GM23338 (cell line): ENCODE results near the gene B4GALNT1. TPM values are rescaled to one million over a fixed set of nuclear protein-coding genes. Genes with fewer than 3 reads are reported as not detected.

Source experiments
- ATAC-seq: fragments of 200-7000 bp; cut with Tn5 transposase; 3 replicates; pipeline ENCODE4 v1.9.1; 2020
- DNase-seq: peaks from one replicate; pipeline ENCODE4 v3.0.0-alpha.2; 2015; ENCODE audit warnings: low spot score
- H2AFZ ChIP-seq: fragments of 200-600 bp; sonication (generic); 2 replicates; pipeline ENCODE4 v1.8.0; 2016; ENCODE audit warnings: antibody characterized with exemption, mild to moderate bottlenecking, moderate library complexity
- H3F3A ChIP-seq: fragments of 200-600 bp; sonication (generic); replicated peaks from 2 replicates; pipeline ENCODE4 v1.8.0; 2017; ENCODE audit warnings: antibody characterized with exemption, mixed run types, low read depth
- H3K27ac ChIP-seq: fragments of 200-600 bp; sonication (generic); 2 replicates; pipeline ENCODE4 v1.6.1; 2016; ENCODE audit warnings: low read depth
- H3K27me3 ChIP-seq: fragments of 200-600 bp; sonication (generic); 2 replicates; pipeline ENCODE4 v1.8.0; 2016; ENCODE audit warnings: mild to moderate bottlenecking, mixed run types, moderate library complexity; ENCODE audit not compliant: insufficient read depth
- H3K36me3 ChIP-seq: fragments of 200-600 bp; sonication (generic); 2 replicates; pipeline ENCODE4 v1.8.0; 2016; ENCODE audit warnings: mild to moderate bottlenecking; ENCODE audit not compliant: insufficient read depth
- H3K4me1 ChIP-seq: fragments of 200-600 bp; sonication (generic); 2 replicates; pipeline ENCODE4 v1.8.0; 2016; ENCODE audit warnings: mild to moderate bottlenecking, moderate library complexity; ENCODE audit not compliant: insufficient read depth
- H3K4me2 ChIP-seq: fragments of 200-600 bp; sonication (generic); 2 replicates; pipeline ENCODE4 v1.7.1; 2017; ENCODE audit warnings: mixed run types
- H3K4me3 ChIP-seq: fragments of 200-600 bp; sonication (generic); 2 replicates; pipeline ENCODE4 v1.6.1; 2016; ENCODE audit warnings: mixed run types
- H3K79me2 ChIP-seq: fragments of 200-600 bp; sonication (generic); replicated peaks from 2 replicates; pipeline ENCODE4 v1.8.0; 2017; ENCODE audit warnings: mild to moderate bottlenecking; ENCODE audit not compliant: insufficient read depth
- H3K9me2 ChIP-seq: fragments of 200-600 bp; sonication (generic); 2 replicates; pipeline ENCODE4 v1.8.0; 2017; ENCODE audit not compliant: insufficient read depth
- H4K20me1 ChIP-seq: fragments of 200-600 bp; sonication (generic); replicated peaks from 2 replicates; pipeline ENCODE4 v1.8.0; 2017; ENCODE audit warnings: mild to moderate bottlenecking; ENCODE audit not compliant: insufficient read depth
- H3K27ac Mint-ChIP-seq: 2 replicates; pipeline ENCODE4 v1.8.0; 2020; ENCODE audit warnings: inconsistent platforms, mild to moderate bottlenecking, moderate library complexity, mixed read lengths
- H3K27me3 Mint-ChIP-seq: 3 replicates; pipeline ENCODE4 v1.8.0; 2022; ENCODE audit warnings: low read depth, mild to moderate bottlenecking, moderate library complexity, mixed read lengths, inconsistent platforms; ENCODE audit not compliant: insufficient read depth, poor library complexity
- H3K36me3 Mint-ChIP-seq: 3 replicates; pipeline ENCODE4 v1.8.0; 2021; ENCODE audit warnings: low read depth, mild to moderate bottlenecking, inconsistent platforms, moderate library complexity, mixed read lengths
- H3K4me1 Mint-ChIP-seq: 3 replicates; pipeline ENCODE4 v1.8.0; 2020; ENCODE audit warnings: mild to moderate bottlenecking, inconsistent platforms, mixed read lengths
- H3K4me3 Mint-ChIP-seq: 3 replicates; pipeline ENCODE4 v1.8.0; 2021; ENCODE audit warnings: moderate library complexity, mild to moderate bottlenecking, inconsistent platforms, mixed read lengths
- H3K9me3 Mint-ChIP-seq: 3 replicates; pipeline ENCODE4 v1.8.0; 2020; ENCODE audit warnings: moderate library complexity, mild to moderate bottlenecking, inconsistent platforms, mixed read lengths
- CREB1 ChIP-seq: fragments of 250-450 bp; sonication (Bioruptor Pico); IDR thresholded peaks from 2 replicates; pipeline ENCODE4 v1.5.0; 2020; ENCODE audit warnings: low read depth, mild to moderate bottlenecking, moderate library complexity
- EZH2phosphoT487 ChIP-seq: fragments of 200-600 bp; sonication (generic); IDR thresholded peaks from one replicate; pipeline ENCODE4 v1.8.1; 2018; ENCODE audit warnings: antibody characterized with exemption; ENCODE audit not compliant: unreplicated experiment
- ZNF114 ChIP-seq: fragments of 250-450 bp; sonication (Bioruptor Pico); IDR thresholded peaks from 2 replicates; pipeline ENCODE4 v1.5.0; 2020; ENCODE audit warnings: mild to moderate bottlenecking, moderate library complexity
- polyA plus RNA-seq: library from polyadenylated mRNA; unstranded; fragments of >200 nt; fragmentation: Nextera tagmentation; extraction: Ambion mirVana; gene quantifications from 2 replicates; pipeline ENCODE4 v1.2.1, GENCODE V29; 2016
- total RNA-seq: library from RNA; depleted of rRNA; stranded (reverse); fragments of >200 nt; shearing (Covaris generic); gene quantifications from 2 replicates; pipeline ENCODE4 v1.2.3, GENCODE V29; 2014
- TF ChIP-seq, protein P1 (sequence below), 2 experiments: fragments of 200-600 bp in 1 of 2; sonication (generic) in 1 of 2; conservative IDR thresholded peaks; 2 replicates each; pipeline versions ENCODE4 v1.5.1 to v1.6.1; 2016 to 2017; ENCODE audit warnings: antibody characterized with exemption in 2 of 2, low read depth in 2 of 2, mild to moderate bottlenecking in 2 of 2, moderate library complexity in 1 of 2
- TF ChIP-seq, protein P2 (sequence below): fragments of 250-450 bp; sonication (Bioruptor Pico); IDR thresholded peaks from 2 replicates; pipeline ENCODE4 v1.5.0; 2020; ENCODE audit warnings: mild to moderate bottlenecking, moderate library complexity

B4GALNT1 gene
- total and polyA plus RNA-seq, 2 experiments from 2014 or later: 1.3 to 2.4 TPM

- peaks cover 12% of the 10 kb centered on the region; the same call in 1 of the 2 replicates for H3F3A ChIP-seq
- peaks cover 14% of the 10 kb centered on the region for H4K20me1 ChIP-seq
- ATAC-seq (peak; percentile 99), DNase-seq (peak; percentile 97)
- H3K27me3 ChIP-seq: 0 out of 2 replicates have a peak, but pooled peaks cover 6% of the 10 kb centered on the region
- no peak overlapping the region for H2AFZ ChIP-seq
- Mint-ChIP-seq H3K27me3 (no peaks in the 10 kb centered on the region), H3K27ac (no peak overlapping the region), H3K4me1 (peaks cover 4% of the 10 kb centered on the region; the same call in 2 of the 3 replicates), H3K4me3 (no peak overlapping the region), H3K36me3 (peaks cover 28% of the 10 kb centered on the region), H3K9me3 (no peaks in the 10 kb centered on the region)
- H3K4me1 ChIP-seq: no peaks in the 10 kb centered on the region
- H3K4me3 ChIP-seq: no peak overlapping the region
- H3K79me2 ChIP-seq: no peaks in the 10 kb centered on the region
- TF ChIP-seq EZH2phosphoT487: no peak
- TF ChIP-seq, protein P1, sequence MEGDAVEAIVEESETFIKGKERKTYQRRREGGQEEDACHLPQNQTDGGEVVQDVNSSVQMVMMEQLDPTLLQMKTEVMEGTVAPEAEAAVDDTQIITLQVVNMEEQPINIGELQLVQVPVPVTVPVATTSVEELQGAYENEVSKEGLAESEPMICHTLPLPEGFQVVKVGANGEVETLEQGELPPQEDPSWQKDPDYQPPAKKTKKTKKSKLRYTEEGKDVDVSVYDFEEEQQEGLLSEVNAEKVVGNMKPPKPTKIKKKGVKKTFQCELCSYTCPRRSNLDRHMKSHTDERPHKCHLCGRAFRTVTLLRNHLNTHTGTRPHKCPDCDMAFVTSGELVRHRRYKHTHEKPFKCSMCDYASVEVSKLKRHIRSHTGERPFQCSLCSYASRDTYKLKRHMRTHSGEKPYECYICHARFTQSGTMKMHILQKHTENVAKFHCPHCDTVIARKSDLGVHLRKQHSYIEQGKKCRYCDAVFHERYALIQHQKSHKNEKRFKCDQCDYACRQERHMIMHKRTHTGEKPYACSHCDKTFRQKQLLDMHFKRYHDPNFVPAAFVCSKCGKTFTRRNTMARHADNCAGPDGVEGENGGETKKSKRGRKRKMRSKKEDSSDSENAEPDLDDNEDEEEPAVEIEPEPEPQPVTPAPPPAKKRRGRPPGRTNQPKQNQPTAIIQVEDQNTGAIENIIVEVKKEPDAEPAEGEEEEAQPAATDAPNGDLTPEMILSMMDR (conservative IDR thresholded peaks at IDR 0.05; ENCODE audit: low read depth in 2 of 2): peak; percentile 99 to 100
- H3K36me3 ChIP-seq: peaks cover 8% of the 10 kb centered on the region
- no peaks in the 10 kb centered on the region for H3K9me2 ChIP-seq
- no peak overlapping the region for H3K27ac ChIP-seq
- no peak overlapping the region for H3K4me2 ChIP-seq
Observed at GRCh38 chr12:57583008-57583831, 49.8 kb downstream of the B4GALNT1 start.

- DNase-seq: no peak
- H4K20me1 ChIP-seq: peaks cover 14% of the 10 kb centered on the region
- H3K27ac Mint-ChIP-seq: no peak overlapping the region
- peaks cover 12% of the 10 kb centered on the region; the same call in 1 of the 2 replicates for H3F3A ChIP-seq
- H3K36me3 ChIP-seq: peaks cover 8% of the 10 kb centered on the region
- no peak overlapping the region for H3K4me3 Mint-ChIP-seq
- H3K27me3 Mint-ChIP-seq: no peaks in the 10 kb centered on the region
- H3K4me1 Mint-ChIP-seq: peaks cover 4% of the 10 kb centered on the region; the same call in 2 of the 3 replicates
- H3K4me3 ChIP-seq: no peak overlapping the region
- no peaks in the 10 kb centered on the region for H3K4me1 ChIP-seq
- H3K36me3 Mint-ChIP-seq: peaks cover 29% of the 10 kb centered on the region
- H2AFZ ChIP-seq: no peak overlapping the region
- H3K4me2 ChIP-seq: no peak overlapping the region
- no peaks in the 10 kb centered on the region for H3K9me2 ChIP-seq
- no peak overlapping the region for H3K27ac ChIP-seq
- no peak for ATAC-seq
- no peaks in the 10 kb centered on the region for H3K79me2 ChIP-seq
- H3K27me3 ChIP-seq: no peaks in the 10 kb centered on the region
- no peaks in the 10 kb centered on the region for H3K9me3 Mint-ChIP-seq
- TF ChIP-seq EZH2phosphoT487 (no peak), CREB1 (CRISPR knock-in tag) (no peak)
Observed at GRCh38 chr12:57582440-57582839, 50.6 kb downstream of the B4GALNT1 start.

DNA sequence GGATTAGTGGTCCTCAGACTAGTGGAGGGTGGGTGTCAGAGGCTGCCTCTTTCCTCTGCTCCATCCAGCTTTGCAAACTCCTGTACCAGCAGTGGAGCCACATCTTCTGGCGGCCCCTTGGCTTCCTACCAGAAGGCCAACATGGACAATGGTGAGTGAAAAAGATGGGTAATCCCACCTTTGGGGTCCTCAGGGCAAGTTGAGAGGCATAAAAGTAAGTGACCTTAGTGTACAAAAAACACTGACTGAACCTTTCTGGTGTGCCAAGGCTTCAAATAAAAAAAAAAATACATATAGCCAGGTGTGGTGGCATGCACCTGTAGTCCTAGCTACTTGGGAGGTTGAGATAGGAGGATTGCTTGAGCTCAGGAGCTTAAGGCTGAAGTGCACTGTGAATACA lies 51.2 kb downstream of the B4GALNT1 start:
- Mint-ChIP-seq H3K9me3 (no peaks in the 10 kb centered on the region), H3K4me1 (peaks cover 4% of the 10 kb centered on the region; the same call in 2 of the 3 replicates), H3K4me3 (no peak overlapping the region), H3K27ac (no peak overlapping the region), H3K27me3 (peaks cover 2% of the 10 kb centered on the region), H3K36me3 (peaks cover 31% of the 10 kb centered on the region)
- no peak overlapping the region for H3K4me2 ChIP-seq
- no peaks in the 10 kb centered on the region for H3K79me2 ChIP-seq
- no peaks in the 10 kb centered on the region for H3K4me1 ChIP-seq
- no peak overlapping the region for H2AFZ ChIP-seq
- no peaks in the 10 kb centered on the region for H3K27me3 ChIP-seq
- H3F3A ChIP-seq: peaks cover 12% of the 10 kb centered on the region; the same call in 1 of the 2 replicates
- peaks cover 8% of the 10 kb centered on the region for H3K36me3 ChIP-seq
- DNase-seq: no peak
- no peak for ATAC-seq
- no peak overlapping the region for H3K4me3 ChIP-seq
- no peak overlapping the region for H3K27ac ChIP-seq
- H3K9me2 ChIP-seq: no peaks in the 10 kb centered on the region
- H4K20me1 ChIP-seq: peaks cover 14% of the 10 kb centered on the region
- TF ChIP-seq, protein P2, sequence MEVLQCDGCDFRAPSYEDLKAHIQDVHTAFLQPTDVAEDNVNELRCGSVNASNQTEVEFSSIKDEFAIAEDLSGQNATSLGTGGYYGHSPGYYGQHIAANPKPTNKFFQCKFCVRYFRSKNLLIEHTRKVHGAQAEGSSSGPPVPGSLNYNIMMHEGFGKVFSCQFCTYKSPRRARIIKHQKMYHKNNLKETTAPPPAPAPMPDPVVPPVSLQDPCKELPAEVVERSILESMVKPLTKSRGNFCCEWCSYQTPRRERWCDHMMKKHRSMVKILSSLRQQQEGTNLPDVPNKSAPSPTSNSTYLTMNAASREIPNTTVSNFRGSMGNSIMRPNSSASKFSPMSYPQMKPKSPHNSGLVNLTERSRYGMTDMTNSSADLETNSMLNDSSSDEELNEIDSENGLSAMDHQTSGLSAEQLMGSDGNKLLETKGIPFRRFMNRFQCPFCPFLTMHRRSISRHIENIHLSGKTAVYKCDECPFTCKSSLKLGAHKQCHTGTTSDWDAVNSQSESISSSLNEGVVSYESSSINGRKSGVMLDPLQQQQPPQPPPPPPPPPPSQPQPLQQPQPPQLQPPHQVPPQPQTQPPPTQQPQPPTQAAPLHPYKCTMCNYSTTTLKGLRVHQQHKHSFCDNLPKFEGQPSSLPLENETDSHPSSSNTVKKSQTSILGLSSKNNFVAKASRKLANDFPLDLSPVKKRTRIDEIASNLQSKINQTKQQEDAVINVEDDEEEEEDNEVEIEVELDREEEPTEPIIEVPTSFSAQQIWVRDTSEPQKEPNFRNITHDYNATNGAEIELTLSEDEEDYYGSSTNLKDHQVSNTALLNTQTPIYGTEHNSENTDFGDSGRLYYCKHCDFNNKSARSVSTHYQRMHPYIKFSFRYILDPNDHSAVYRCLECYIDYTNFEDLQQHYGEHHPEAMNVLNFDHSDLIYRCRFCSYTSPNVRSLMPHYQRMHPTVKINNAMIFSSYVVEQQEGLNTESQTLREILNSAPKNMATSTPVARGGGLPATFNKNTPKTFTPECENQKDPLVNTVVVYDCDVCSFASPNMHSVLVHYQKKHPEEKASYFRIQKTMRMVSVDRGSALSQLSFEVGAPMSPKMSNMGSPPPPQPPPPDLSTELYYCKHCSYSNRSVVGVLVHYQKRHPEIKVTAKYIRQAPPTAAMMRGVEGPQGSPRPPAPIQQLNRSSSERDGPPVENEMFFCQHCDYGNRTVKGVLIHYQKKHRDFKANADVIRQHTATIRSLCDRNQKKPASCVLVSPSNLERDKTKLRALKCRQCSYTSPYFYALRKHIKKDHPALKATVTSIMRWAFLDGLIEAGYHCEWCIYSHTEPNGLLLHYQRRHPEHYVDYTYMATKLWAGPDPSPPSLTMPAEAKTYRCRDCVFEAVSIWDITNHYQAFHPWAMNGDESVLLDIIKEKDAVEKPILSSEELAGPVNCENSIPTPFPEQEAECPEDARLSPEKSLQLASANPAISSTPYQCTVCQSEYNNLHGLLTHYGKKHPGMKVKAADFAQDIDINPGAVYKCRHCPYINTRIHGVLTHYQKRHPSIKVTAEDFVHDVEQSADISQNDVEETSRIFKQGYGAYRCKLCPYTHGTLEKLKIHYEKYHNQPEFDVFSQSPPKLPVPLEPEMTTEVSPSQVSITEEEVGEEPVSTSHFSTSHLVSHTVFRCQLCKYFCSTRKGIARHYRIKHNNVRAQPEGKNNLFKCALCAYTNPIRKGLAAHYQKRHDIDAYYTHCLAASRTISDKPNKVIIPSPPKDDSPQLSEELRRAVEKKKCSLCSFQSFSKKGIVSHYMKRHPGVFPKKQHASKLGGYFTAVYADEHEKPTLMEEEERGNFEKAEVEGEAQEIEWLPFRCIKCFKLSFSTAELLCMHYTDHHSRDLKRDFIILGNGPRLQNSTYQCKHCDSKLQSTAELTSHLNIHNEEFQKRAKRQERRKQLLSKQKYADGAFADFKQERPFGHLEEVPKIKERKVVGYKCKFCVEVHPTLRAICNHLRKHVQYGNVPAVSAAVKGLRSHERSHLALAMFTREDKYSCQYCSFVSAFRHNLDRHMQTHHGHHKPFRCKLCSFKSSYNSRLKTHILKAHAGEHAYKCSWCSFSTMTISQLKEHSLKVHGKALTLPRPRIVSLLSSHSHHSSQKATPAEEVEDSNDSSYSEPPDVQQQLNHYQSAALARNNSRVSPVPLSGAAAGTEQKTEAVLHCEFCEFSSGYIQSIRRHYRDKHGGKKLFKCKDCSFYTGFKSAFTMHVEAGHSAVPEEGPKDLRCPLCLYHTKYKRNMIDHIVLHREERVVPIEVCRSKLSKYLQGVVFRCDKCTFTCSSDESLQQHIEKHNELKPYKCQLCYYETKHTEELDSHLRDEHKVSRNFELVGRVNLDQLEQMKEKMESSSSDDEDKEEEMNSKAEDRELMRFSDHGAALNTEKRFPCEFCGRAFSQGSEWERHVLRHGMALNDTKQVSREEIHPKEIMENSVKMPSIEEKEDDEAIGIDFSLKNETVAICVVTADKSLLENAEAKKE (CRISPR knock-in tag): no peak
- no peak for TF ChIP-seq CREB1 (CRISPR knock-in tag)
- no peak for TF ChIP-seq ZNF114 (CRISPR knock-in tag)
